PFSK-1 (cell line): ENCODE measurements around the gene GALNT10.

Experiments used
- FOXP2 ChIP-seq: optimal IDR thresholded peaks from 2 replicates; pipeline ENCODE3; 2011; ENCODE audit warnings: borderline replicate concordance, control low read depth, inconsistent platforms; ENCODE audit not compliant: insufficient read depth; ENCODE audit errors: extremely low read length, extremely low read depth
- POLR2AphosphoS5 ChIP-seq: IDR thresholded peaks from 2 replicates; pipeline ENCODE4 v1.6.1; 2012; ENCODE audit warnings: low read depth, mild to moderate bottlenecking, control low read depth, low read length, moderate library complexity
- SIN3A ChIP-seq: IDR thresholded peaks from 2 replicates; pipeline ENCODE4 v1.6.1; 2012; ENCODE audit warnings: mild to moderate bottlenecking, low read length, moderate library complexity, borderline replicate concordance; ENCODE audit not compliant: insufficient read depth
- TAF1 ChIP-seq: IDR thresholded peaks from 2 replicates; pipeline ENCODE4 v1.6.1; 2012; ENCODE audit warnings: low read length, control low read depth, borderline replicate concordance; ENCODE audit not compliant: insufficient read depth
- TF ChIP-seq, protein P1 (sequence below), 2 experiments: IDR thresholded peaks; 2 replicates each; pipeline versions ENCODE4 v1.6.1 to v1.8.0; 2011 to 2012; ENCODE audit warnings: low read depth in 2 of 2, low read length in 2 of 2, control low read depth in 1 of 2, inconsistent platforms in 1 of 2, mild to moderate bottlenecking in 1 of 2, moderate library complexity in 1 of 2; ENCODE audit not compliant: insufficient read depth in 1 of 2

DNA sequence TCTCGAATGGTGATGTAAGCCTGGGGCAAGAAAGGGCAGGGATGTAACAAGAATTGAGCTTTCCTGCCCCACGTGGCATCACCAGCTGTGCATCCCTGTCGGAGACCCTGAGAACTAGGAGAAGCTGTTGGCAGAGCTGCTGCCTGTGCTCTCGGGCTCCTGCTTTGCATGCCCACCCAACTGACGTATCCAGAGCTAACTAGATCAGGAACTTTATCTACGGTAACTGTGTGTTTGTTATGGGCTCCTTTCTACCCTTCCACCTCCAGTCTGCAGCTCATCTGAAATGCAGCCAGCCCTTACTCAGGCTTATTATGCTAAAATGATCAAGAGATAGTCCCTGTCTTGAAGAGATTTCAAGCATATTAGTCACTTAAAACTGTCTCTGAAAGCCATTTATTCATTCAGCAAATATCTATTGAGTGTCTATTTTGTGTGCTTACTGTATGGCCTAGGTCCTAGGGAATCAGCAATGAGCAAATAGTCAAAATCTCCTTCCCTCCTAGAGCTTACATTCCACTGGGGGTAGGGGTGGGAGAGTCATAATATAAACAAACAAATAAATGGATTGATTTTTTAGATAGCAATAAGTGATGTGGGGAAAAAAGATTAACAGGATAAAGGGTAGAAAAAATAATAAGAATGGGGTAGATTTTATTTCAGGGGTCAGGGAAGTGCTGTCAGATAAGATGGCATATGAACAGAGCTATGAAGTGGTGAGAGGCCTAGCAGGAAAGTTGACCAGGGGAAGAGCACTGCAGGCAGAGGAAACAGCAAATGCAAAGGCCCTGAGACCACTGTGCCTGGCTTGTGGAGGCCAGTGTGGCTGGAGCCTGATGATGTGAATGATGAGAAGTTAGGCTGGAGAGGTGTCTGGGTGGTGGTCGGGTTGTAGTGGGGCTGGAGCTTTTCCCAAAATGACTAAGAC, 118.2 kb downstream of the GALNT10 start:
- TF ChIP-seq, protein P1, sequence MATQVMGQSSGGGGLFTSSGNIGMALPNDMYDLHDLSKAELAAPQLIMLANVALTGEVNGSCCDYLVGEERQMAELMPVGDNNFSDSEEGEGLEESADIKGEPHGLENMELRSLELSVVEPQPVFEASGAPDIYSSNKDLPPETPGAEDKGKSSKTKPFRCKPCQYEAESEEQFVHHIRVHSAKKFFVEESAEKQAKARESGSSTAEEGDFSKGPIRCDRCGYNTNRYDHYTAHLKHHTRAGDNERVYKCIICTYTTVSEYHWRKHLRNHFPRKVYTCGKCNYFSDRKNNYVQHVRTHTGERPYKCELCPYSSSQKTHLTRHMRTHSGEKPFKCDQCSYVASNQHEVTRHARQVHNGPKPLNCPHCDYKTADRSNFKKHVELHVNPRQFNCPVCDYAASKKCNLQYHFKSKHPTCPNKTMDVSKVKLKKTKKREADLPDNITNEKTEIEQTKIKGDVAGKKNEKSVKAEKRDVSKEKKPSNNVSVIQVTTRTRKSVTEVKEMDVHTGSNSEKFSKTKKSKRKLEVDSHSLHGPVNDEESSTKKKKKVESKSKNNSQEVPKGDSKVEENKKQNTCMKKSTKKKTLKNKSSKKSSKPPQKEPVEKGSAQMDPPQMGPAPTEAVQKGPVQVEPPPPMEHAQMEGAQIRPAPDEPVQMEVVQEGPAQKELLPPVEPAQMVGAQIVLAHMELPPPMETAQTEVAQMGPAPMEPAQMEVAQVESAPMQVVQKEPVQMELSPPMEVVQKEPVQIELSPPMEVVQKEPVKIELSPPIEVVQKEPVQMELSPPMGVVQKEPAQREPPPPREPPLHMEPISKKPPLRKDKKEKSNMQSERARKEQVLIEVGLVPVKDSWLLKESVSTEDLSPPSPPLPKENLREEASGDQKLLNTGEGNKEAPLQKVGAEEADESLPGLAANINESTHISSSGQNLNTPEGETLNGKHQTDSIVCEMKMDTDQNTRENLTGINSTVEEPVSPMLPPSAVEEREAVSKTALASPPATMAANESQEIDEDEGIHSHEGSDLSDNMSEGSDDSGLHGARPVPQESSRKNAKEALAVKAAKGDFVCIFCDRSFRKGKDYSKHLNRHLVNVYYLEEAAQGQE (IDR thresholded peaks at IDR 0.05; ENCODE audit: insufficient read depth in 1 of 2, low read depth in 2 of 2, low read length in 2 of 2): no peak
- TF ChIP-seq FOXP2: no peak
- TF ChIP-seq POLR2AphosphoS5: no peak
- TF ChIP-seq TAF1: no peak
- no peak for TF ChIP-seq SIN3A
